Heart left ventricle (tissue), 16 donors: ENCODE measurements around the gene PADI1. TPM values are rescaled to one million over a fixed set of nuclear protein-coding genes. Genes with fewer than 3 reads are reported as not detected.

Experiments
- ATAC-seq, 4 donors: fragments of 200-7000 bp; cut with Tn5 transposase; one replicate each; pipeline ENCODE4 v1.9.1; 2020 to 2022; ENCODE audit warnings: moderate library complexity in 4 of 4, mild to moderate bottlenecking in 3 of 4, moderate number of reproducible peaks in 1 of 4
- DNase-seq, 5 donors: peaks; one replicate each; pipeline ENCODE4 v3.0.0-alpha.2; 2020
- H3K27ac ChIP-seq, 12 donors: fragments of 200-600 bp; sonication (generic) in 4 of 12; one replicate each; pipeline versions ENCODE4 v1.5.0 to v1.8.0; 2016 to 2022; ENCODE audit warnings: mild to moderate bottlenecking in 2 of 12
- H3K27me3 ChIP-seq, 9 donors: fragments of 200-600 bp; sonication (generic) in 2 of 9; one replicate each; pipeline versions ENCODE4 v1.5.1 to v1.8.0; 2016 to 2022; ENCODE audit warnings: mild to moderate bottlenecking in 3 of 9
- H3K36me3 ChIP-seq, 9 donors: fragments of 200-600 bp; sonication (generic) in 2 of 9; one replicate each; pipeline versions ENCODE4 v1.5.0 to v1.8.0; 2018 to 2022; ENCODE audit warnings: mild to moderate bottlenecking in 2 of 9
- H3K4me1 ChIP-seq, 12 donors: fragments of 200-600 bp; sonication (generic) in 4 of 12; one replicate each; pipeline versions ENCODE4 v1.5.0 to v1.8.0; 2016 to 2022; ENCODE audit warnings: mild to moderate bottlenecking in 3 of 12
- H3K4me3 ChIP-seq, 12 donors: fragments of 200-600 bp; sonication (generic) in 4 of 12; one replicate each; pipeline versions ENCODE4 v1.5.0 to v1.8.0; 2017 to 2022; ENCODE audit warnings: mild to moderate bottlenecking in 9 of 12, moderate library complexity in 4 of 12
- H3K9me3 ChIP-seq, 12 donors: fragments of 200-600 bp; sonication (generic) in 4 of 12; one replicate each; pipeline versions ENCODE4 v1.5.0 to v1.8.0; 2016 to 2022; ENCODE audit warnings: mild to moderate bottlenecking in 1 of 12
- CTCF ChIP-seq, 12 donors: fragments of 200-600 bp; sonication (generic) in 4 of 12; IDR thresholded peaks; one replicate each; pipeline versions ENCODE4 v1.5.0 to v1.8.0; 2018 to 2022; ENCODE audit warnings: antibody characterized with exemption in 12 of 12, mild to moderate bottlenecking in 5 of 12
- POLR2A ChIP-seq, 2 donors: fragments of 450-650 bp; IDR thresholded peaks; one replicate each; pipeline ENCODE4 v1.6.1; 2017; ENCODE audit warnings: antibody characterized with exemption in 2 of 2, mild to moderate bottlenecking in 2 of 2, moderate library complexity in 2 of 2
- WGBS, 4 donors: extraction: QIAGEN DNeasy Blood & Tissue Kit in 2 of 4; methylation state at CpG; one replicate each; pipeline versions ENCODE4 v1.1.5 to v1.1.7; 2013 to 2018; 5-methylcytosine and 5-hydroxymethylcytosine counted together
- intact Hi-C, 10 donors: fragments of 100-400 bp; cut with DNase I; formaldehyde crosslinking; loops; one replicate each; pipeline versions ENCODE4 v1.11.1 to v1.14.2; 2022
- polyA plus RNA-seq, 2 donors: library from polyadenylated mRNA; stranded (reverse); fragments of 200-250 nt; gene quantifications; one replicate each; pipeline ENCODE4 v1.2.3, GENCODE V29; 2013
- total RNA-seq, 9 donors: library from RNA; depleted of rRNA in 2 of 9; stranded (reverse); fragments of >200 nt in 2 of 9; fragmentation: NEBNext Ultra II Directional in 3 of 9; extraction: Animal tissue kit (Norgen Biotek cat#: 25700) in 3 of 9; gene quantifications; one replicate each; pipeline versions ENCODE4 v1.1.0 to v1.2.4, GENCODE V29; 2016 to 2023
- donor health status: ischemic (EF 13 %, LVEDD 7.1; RV severe dilation, severe dysfunction).
- donor health status: healthy with polysubstance abuse.
- donor health status: DM: no; HTN: yes; CAD: no.
- donor health status: DM: no; HTN: no; CAD: no.
- donor health status: ischemic (EF 25% LVEDD 6.9; RV normal size, moderate dysfunction).
- donor health status: ischemic (EF 25% LVEDD 5.7; RV mildly dilated, moderate dysfunction).
- donor health status: healthy.
- donor health status: DM: yes; HTN: yes; CAD: no.
- donor health status: ischemic (EF 35%, LVEDD 5.7; RV mildly dilated, moderate dysfunction).
- donor health status: nonischemic (EF 11% LVEDD 7.7; RV severe dilation, severe dysfunction).
- donor health status: DM: yes; HTN: yes; CAD: no.
- donor health status: PGD.
- donor health status: ischemic (EF 29% LVEDD 5.4; RV normal size, mild dysfunction).
- donor health status: nonischemic (EF 23%, LVEDD 6.1; RV moderate dilation, normal function).

The PADI1 gene
- total and polyA plus RNA-seq, 11 donors = 0.04 TPM; not detected in 10

GRCh38 chr1:17200756-17201155 lies 4.2 kb upstream of the PADI1 start:
- no peak overlapping the region for H3K27ac ChIP-seq
- DNase-seq (no peak), ATAC-seq (no peak)
- H3K27me3 ChIP-seq = peaks cover 0 to 48% (median 6%) of the 10 kb centered on the region in 9 donors
- no peaks in the 10 kb centered on the region for H3K9me3 ChIP-seq
- H3K4me3 ChIP-seq = no peak overlapping the region
- intact Hi-C loops = no loop called here
- no peaks in the 10 kb centered on the region for H3K4me1 ChIP-seq
- WGBS, 4 donors = 80 to 85% (median 81%) methylated on average over 5 of the region's 5 CpGs
- TF ChIP-seq CTCF (IDR thresholded peaks at IDR 0.05) (no peak), POLR2A (IDR thresholded peaks at IDR 0.05) (no peak)
- H3K36me3 ChIP-seq = no peaks in the 10 kb centered on the region

GRCh38 chr1:17201201-17202021 lies 3.5 kb upstream of the PADI1 start:
- ATAC-seq (no peak), DNase-seq (no peak)
- no peaks in the 10 kb centered on the region for H3K9me3 ChIP-seq
- no peak overlapping the region for H3K4me3 ChIP-seq
- TF ChIP-seq POLR2A (IDR thresholded peaks at IDR 0.05) = no peak
- no peaks in the 10 kb centered on the region for H3K4me1 ChIP-seq
- intact Hi-C loops = no loop called here
- H3K27me3 ChIP-seq = peaks cover 0 to 51% (median 6%) of the 10 kb centered on the region in 9 donors
- WGBS, 4 donors = 52 to 60% (median 56%) methylated on average over 7 to 9 of the region's 9 CpGs
- no peak overlapping the region for H3K27ac ChIP-seq
- no peaks in the 10 kb centered on the region for H3K36me3 ChIP-seq

GRCh38 chr1:17205652-17206051 lies 724 bp downstream of the PADI1 start:
- Histone ChIP-seq H3K9me3 (no peaks in the 10 kb centered on the region), H3K27me3 (peaks cover 0 to 26% (median 4%) of the 10 kb centered on the region in 9 donors), H3K36me3 (no peaks in the 10 kb centered on the region), H3K4me1 (peaks cover 0 to 16% (median 0%) of the 10 kb centered on the region in 12 donors), H3K27ac (no peak overlapping the region), H3K4me3 (no peak overlapping the region)
- ATAC-seq = no peak
- DNase-seq = no peak
- TF ChIP-seq POLR2A (IDR thresholded peaks at IDR 0.05) (no peak), CTCF (IDR thresholded peaks at IDR 0.05) (no peak)
- 86 to 88% (median 87%) methylated on average over 7 of the region's 7 CpGs for WGBS, 4 donors
- intact Hi-C loops = no loop called here

GRCh38 chr1:17206196-17206595 lies 1.3 kb downstream of the PADI1 start:
- ATAC-seq (no peak), DNase-seq (no peak)
- no peak for TF ChIP-seq CTCF (IDR thresholded peaks at IDR 0.05)
- TF ChIP-seq POLR2A (IDR thresholded peaks at IDR 0.05) = no peak
- Histone ChIP-seq H3K27me3 (peaks cover 0 to 28% (median 4%) of the 10 kb centered on the region in 9 donors), H3K36me3 (no peaks in the 10 kb centered on the region), H3K4me3 (no peak overlapping the region), H3K27ac (no peak overlapping the region), H3K9me3 (no peaks in the 10 kb centered on the region), H3K4me1 (peaks cover 0 to 16% (median 0%) of the 10 kb centered on the region in 12 donors)
- 56 to 68% (median 60%) methylated on average over 4 of the region's 4 CpGs for WGBS, 4 donors
- intact Hi-C loops = no loop called here
